OCI-M2 (cell line): ENCODE measurements around the gene AHNAK2.
"Not testable (repeated sequence)": the region's sequence is repeated elsewhere in the genome, so short reads cannot be mapped to it uniquely, and the experiment has no call there.

Experiments used
- DNase-seq: peaks from one replicate; lab custom pipeline; 2025; ENCODE audit not compliant: unreplicated experiment; lab: John Stamatoyannopoulos, UW

Gene AHNAK2

DNA sequence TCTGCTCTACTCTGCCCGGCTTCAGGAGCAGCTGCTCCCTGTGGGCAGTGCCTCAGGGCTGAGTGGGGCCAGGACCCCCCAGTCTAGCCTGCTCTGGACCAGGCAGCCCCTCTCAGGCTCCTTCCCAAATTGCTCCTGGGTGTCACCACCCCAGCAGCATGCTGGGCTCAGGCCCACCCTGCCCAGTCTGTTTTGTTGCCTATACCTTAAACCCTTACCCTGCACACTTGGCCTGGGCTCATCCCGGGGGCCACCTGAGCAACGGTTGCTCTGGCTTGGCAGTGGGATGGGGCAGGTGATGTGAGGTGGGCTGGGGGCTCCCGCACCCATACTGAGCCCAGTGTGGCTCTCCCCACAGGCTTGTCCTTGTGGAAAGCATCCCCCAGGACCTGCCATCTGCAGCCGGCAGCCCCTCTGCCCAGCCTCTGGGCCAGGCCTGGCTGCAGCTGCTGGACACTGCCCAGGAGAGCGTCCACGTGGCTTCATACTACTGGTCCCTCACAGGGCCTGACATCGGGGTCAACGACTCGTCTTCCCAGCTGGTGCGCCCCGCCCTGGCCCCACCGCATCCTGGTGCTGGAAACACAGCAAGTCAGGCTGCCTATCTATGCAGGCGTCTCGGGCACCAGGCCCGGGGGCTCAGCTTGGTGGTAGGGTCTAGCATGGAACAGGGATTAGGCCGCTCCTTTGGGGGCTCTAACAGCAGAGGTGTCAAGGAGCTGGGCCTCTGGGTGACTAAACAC lies 49.6 kb downstream of the AHNAK2 start:
- no peak for DNase-seq

GRCh38 chr14:104927901-104928300 lies 50.3 kb downstream of the AHNAK2 start:
- DNase-seq, result no peak

- DNase-seq, result no peak
Measured at GRCh38 chr14:104927432-104927816, 50.8 kb downstream of the AHNAK2 start.

DNA sequence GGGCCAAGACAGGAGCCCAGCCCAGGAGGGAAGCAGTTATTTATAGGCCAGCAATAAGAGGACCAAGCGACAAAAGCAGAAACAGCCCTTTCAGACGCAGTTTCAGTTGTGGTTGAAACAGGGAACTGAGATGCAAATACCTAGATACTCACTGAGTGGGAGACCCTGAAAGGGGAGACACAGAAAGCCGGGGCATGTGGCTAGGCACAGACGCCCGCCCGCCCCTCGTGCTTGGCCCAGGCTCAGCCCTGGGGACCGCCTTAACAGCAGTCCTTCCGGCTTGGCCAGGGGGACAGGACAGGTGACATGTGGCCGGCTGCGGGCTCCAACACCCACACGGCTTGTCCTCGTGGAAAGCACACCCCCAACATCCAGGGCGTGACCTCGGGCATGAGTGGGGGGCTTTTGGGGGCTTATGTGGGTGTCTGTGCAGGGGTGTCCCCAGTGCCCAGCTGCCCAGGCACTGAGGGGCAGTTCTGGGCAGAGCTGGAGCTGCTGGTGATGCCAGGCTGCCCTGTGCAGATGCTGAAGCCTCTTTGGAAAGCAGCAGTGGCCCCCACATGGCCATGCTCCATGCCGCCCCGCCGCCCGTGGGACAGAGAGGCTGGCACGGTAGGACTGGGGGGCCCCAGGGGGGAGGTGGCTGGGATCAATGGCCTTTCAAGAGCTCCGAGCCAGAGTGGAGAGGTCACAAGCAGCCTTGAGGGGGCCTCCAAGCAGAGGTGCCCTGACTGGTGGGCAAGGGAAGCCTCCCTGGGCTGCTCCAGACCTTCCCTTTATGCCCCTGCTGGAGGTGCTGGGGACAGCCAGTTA lies 51.3 kb downstream of the AHNAK2 start:
- DNase-seq, result no peak

- DNase-seq, result no peak
Measured at GRCh38 chr14:104925855-104926609, 52.1 kb downstream of the AHNAK2 start.

- no peak for DNase-seq
Measured at GRCh38 chr14:104925214-104925854, 52.8 kb downstream of the AHNAK2 start.

DNA sequence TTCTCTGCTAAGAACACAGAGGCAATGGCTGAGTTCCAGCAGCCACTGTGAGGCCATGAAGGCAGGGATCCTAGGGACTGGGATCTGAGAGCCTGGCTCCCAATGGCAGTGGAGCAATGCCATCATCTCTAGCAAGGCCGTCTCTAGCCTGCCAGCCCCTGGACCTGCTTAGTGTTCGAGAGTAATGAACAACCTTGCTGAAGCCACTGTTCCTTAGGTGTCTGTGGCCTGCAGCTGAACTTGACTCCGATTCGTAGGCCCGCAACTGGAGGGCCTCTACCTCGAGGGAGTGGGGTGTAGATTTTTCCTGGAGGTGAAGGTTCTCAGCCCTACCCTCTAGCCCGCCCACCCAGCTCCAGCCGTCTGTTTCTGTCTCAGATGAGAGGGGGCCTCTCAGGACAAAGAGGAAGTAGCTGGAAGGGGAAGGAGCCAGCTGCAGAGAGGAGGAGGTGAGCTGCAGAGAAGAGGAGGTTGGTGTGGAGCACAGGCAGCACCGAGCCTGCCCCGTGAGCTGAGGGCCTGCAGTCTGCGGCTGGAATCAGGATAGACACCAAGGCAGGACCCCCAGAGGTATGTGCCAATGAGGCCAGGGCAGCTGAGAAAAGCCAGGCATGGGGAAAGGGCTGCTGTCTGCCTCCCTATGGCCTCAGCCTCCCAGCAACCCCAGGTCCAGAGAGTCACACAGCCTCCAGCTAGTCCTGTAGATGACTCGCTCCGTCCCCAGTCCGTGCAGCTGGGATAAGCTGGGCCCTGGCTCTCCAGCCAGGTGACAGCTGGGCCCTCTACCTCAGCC lies 53.6 kb downstream of the AHNAK2 start, which contains the start of gene PLD4:
Gene PLD4 (plus strand): TSS at position 459 of the 793 bp plus-strand sequence. CDS start 2,262 bp downstream, outside the sequence.
- no peak for DNase-seq

GRCh38 chr14:104923640-104924420 lies 54.3 kb downstream of the AHNAK2 start:
- no peak for DNase-seq

- DNase-seq, result no peak
Measured at GRCh38 chr14:104919993-104920315, 58.2 kb downstream of the AHNAK2 start.

- DNase-seq, result not testable (repeated sequence)
Measured at GRCh38 chr14:104919152-104919992, 58.8 kb downstream of the AHNAK2 start.

DNA sequence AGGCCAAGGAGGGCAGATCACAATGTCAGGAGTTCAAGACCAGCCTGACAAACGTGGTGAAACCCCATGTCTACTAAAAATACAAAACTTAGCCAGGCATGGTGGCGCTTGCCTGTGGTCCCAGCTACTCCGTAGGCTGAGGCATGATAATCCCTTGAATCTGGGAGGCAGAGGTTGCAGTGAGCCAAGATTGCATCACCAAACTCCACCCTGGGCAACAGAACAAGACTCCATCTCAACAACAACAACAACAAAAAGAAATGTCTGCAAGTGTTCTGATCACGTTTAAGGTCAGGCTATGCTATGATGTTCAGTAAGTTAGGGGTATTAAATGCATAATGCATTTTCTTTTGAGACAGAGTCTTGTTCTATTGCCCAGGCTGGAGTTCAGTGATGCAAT lies 60.2 kb downstream of the AHNAK2 start:
- no peak for DNase-seq

DNA sequence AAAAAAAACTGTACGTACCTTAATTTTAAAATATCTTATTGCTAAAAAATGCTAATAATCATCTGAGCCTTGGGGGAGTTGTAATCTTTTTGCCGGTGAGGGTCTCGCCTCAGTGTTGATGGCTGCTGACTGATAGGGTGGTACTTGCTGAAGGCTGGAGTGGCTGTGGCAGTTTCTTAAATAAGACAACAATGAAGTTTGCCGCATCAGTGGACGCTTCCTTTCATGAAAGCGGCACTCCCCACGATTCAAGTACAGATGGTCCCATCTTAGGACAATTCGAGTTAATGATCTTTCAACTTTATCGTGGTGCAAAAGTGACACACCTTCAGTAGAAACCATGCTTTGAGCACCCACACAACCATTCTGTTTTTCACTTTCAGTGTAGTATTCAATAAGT lies 61.1 kb downstream of the AHNAK2 start:
- DNase-seq, result no peak

- no peak for DNase-seq
Measured at GRCh38 chr14:104913435-104913834, 64.7 kb downstream of the AHNAK2 start.

DNA sequence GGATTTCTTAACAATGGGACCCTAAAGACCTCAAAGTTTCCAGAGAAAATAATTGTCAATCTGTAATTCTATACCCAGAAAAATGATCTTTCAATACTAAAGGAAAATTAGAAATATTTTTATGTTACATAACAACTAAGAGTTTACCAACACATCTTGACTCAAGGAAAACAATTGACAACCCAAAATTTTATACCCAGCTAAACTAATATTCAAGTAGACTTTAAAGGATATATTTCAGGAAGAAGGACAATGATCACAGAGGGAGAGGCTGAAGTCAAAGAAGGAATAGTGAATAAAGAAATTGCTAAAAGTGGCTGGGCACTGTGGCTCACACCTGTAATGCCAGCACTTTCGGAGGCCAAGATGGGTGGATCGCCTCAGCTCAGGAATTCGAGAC lies 66.1 kb downstream of the AHNAK2 start:
- no peak for DNase-seq

- no peak for DNase-seq
Measured at GRCh38 chr14:104908303-104908702, 69.9 kb downstream of the AHNAK2 start.

GRCh38 chr14:104905579-104905933 lies 72.6 kb downstream of the AHNAK2 start:
- not testable (repeated sequence) for DNase-seq

DNA sequence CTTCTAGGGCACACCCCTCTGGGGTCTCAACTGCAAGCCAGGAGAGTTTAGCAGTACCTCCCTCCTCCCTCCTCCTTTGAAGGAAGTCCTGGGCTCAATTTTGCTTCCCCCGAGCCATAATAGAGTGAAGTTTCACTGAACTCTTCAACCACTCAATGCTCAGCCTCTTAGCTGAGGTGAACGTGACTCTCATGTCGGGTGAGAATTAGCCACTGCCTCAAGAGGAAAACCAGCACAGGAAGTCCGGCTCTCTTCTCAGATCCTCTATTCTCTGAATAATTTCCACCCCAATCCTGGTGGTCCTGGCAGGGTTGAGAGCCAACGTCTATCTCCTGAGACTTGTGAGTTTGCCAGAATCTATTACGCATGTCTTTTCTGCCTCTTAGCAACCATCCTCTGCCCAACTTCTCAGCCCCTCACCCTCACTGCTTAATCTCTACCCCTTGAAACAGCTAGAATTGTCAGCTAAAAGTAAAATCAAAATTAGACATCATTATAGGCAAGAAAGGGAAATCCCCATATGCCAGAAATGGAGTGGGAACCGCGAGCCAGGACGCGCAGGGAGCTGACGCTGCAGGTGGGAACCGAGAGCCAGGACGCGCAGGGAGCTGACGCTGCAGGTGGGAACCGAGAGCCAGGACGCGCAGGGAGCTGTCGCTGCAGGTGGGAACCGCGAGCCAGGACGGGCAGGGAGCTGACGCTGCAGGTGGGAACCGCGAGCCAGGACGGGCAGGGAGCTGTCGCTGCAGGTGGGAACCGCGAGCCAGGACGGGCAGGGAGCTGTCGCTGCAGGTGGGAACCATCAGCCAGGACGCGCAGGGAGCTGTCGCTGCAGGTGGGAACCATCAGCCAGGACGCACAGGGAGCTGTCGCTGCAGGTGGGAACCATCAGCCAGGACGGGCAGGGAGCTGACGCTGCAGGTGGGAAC lies 73.3 kb downstream of the AHNAK2 start:
- not testable (repeated sequence) for DNase-seq

DNA sequence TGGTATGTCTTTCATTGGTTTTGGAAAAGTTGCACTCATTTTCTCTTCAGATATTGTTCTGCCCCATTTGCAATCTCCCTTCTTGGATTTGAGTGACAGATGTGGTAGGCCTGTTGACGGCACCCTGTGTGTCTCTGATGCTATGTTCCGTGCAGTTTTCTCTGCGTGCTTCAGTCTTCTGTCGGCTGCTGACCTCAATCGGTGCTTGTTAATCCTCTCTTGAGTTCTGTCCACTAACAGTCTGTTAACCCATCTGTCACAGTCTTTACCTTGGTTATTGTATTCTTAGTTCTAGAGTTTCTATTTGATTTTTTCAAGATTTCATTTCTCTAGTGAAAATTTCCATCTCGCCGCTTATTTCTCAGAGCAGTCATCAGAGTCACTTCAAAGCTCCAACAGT lies 74.2 kb downstream of the AHNAK2 start:
- DNase-seq, result no peak
